Glutamatergic neuron (in vitro differentiated cells): ENCODE results near the gene ITGB1BP1. TPM values are rescaled to one million over a fixed set of nuclear protein-coding genes. Genes with fewer than 3 reads are reported as not detected.

Experiments used
- DNase-seq: peaks from one replicate; pipeline ENCODE4 v3.0.0; 2022
- H3K27ac Mint-ChIP-seq: one replicate; pipeline ENCODE4 v1.8.0; 2020; ENCODE audit warnings: mild to moderate bottlenecking, mixed read lengths, inconsistent platforms; ENCODE audit not compliant: unreplicated experiment
- H3K27me3 Mint-ChIP-seq: one replicate; pipeline ENCODE4 v1.8.0; 2020; ENCODE audit warnings: mild to moderate bottlenecking, moderate library complexity, mixed read lengths, inconsistent platforms; ENCODE audit not compliant: unreplicated experiment
- H3K36me3 Mint-ChIP-seq: one replicate; pipeline ENCODE4 v1.8.0; 2020; ENCODE audit warnings: mild to moderate bottlenecking, mixed read lengths, inconsistent platforms; ENCODE audit not compliant: unreplicated experiment
- H3K4me1 Mint-ChIP-seq: one replicate; pipeline ENCODE4 v1.8.0; 2020; ENCODE audit warnings: mild to moderate bottlenecking, low read depth, mixed read lengths, inconsistent platforms; ENCODE audit not compliant: unreplicated experiment
- H3K4me3 Mint-ChIP-seq: one replicate; pipeline ENCODE4 v1.8.0; 2020; ENCODE audit warnings: mild to moderate bottlenecking, mixed read lengths, inconsistent platforms; ENCODE audit not compliant: unreplicated experiment
- H3K9me3 Mint-ChIP-seq: one replicate; pipeline ENCODE4 v1.8.0; 2020; ENCODE audit warnings: mild to moderate bottlenecking, moderate library complexity, mixed read lengths, inconsistent platforms; ENCODE audit not compliant: unreplicated experiment
- CTCF ChIP-seq: fragments of 200-600 bp; sonication (generic); IDR thresholded peaks from one replicate; pipeline ENCODE4 v1.5.0; 2021; ENCODE audit not compliant: partially characterized antibody, unreplicated experiment
- total RNA-seq: library from RNA; stranded (reverse); fragmentation: NEBNext Ultra II Directional; extraction: Animal tissue kit (Norgen Biotek cat#: 25700); gene quantifications from one replicate; pipeline ENCODE4 v1.2.1, GENCODE V29; 2021; ENCODE audit not compliant: unreplicated experiment

Gene ITGB1BP1
- total RNA-seq, 1 donor from 2014 or later, result 62.7 TPM

DNA sequence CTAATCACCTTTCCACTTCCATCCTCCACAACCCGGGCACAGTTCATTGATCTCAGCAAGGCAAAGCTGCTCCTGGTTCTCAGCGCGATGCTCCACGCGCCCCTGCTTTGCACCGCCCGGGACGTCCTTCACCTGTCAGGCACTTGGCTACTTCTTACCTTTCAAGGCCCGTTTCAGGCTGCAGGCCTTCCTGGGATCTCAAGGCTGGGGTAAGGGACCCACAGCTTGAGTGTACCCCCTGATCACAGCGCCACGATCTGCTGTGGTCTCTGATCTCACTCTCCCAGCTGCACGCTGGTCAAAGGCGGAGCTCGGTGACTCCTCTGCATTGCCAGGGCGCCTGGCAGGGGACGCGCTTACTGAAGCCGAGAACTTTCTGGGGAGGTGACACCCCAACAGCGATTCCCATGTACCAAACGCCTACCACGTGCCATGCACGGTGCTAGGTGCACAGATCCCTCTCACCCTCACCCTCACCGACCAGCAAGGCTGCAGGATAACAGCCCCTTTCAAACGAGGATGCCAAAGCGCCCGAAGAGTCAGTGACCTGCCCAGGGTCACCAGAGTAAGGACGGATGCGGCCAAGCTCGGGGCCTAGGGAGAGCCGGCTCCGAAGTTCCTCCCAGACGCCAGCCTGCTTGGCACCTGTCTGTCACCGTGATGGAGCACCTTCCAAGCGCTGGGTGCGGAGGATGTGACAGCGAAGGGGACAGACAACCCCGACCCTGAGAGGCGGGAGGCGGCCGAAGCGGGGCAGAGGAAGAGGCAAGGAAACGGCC, 818 bp downstream of the ITGB1BP1 start:
- no peak for DNase-seq
- peaks cover 29% of the 10 kb centered on the region for H3K4me1 Mint-ChIP-seq
- peaks cover 2% of the 10 kb centered on the region for H3K27me3 Mint-ChIP-seq
- peak overlapping the region; percentile 40 for H3K27ac Mint-ChIP-seq
- H3K9me3 Mint-ChIP-seq, result peaks cover 4% of the 10 kb centered on the region
- TF ChIP-seq CTCF, result no peak
- no peaks in the 10 kb centered on the region for H3K36me3 Mint-ChIP-seq
- H3K4me3 Mint-ChIP-seq, result peak overlapping the region; percentile 87

DNA sequence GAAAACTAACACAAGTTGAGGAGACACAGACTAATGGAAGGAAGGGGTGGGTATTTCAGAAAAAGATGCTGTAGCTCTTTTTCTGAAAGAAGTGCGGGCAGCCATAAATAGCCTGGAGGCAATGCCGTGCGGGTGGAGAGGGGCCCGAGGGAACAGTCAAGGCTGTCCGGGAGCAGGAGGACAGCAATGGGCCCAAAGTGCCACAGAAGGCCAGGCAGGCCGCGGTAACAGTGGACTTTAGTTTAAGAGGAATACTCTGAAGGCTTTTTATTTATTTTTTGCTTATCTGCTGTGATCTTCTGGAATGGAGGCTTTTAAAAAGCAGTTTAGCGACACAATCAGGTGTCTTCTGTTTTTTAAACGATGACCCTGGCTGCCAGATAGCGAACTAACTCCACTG, 2.8 kb downstream of the ITGB1BP1 start:
- DNase-seq, result peak; percentile 62
- no peak for TF ChIP-seq CTCF
- peak overlapping the region; percentile 80 for H3K4me3 Mint-ChIP-seq
- H3K4me1 Mint-ChIP-seq, result peaks cover 34% of the 10 kb centered on the region
- peaks cover 4% of the 10 kb centered on the region for H3K9me3 Mint-ChIP-seq
- H3K27ac Mint-ChIP-seq, result peak overlapping the region; percentile 76
- H3K27me3 Mint-ChIP-seq, result peaks cover 2% of the 10 kb centered on the region
- no peaks in the 10 kb centered on the region for H3K36me3 Mint-ChIP-seq

DNA sequence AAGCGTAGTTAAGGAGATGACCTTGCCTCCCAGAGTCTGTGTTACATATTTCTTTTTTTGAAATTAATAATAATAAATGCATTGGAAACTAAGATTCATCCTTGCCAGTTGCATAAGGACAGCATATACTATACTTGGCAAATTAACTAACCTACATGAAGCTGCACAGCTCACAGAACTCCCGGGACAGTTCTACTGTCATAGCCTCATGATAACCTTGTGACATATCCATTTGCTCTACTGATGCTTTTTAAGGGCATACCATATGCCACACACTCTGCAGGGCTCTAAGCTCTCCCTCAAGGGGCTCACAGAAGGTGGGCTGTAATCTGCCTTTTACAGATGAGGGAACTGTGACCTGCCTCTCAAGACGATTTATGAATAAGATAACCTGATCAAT, 3.8 kb downstream of the ITGB1BP1 start:
- peak overlapping the region; percentile 80 for H3K4me3 Mint-ChIP-seq
- no peak overlapping the region for H3K27ac Mint-ChIP-seq
- H3K9me3 Mint-ChIP-seq, result peaks cover 4% of the 10 kb centered on the region
- peaks cover 2% of the 10 kb centered on the region for H3K27me3 Mint-ChIP-seq
- H3K36me3 Mint-ChIP-seq, result no peaks in the 10 kb centered on the region
- DNase-seq, result no peak
- TF ChIP-seq CTCF, result no peak
- peaks cover 34% of the 10 kb centered on the region for H3K4me1 Mint-ChIP-seq

GRCh38 chr2:9418746-9419145, 4.6 kb downstream of the ITGB1BP1 start:
- H3K9me3 Mint-ChIP-seq, result peaks cover 4% of the 10 kb centered on the region
- no peak overlapping the region for H3K27ac Mint-ChIP-seq
- no peaks in the 10 kb centered on the region for H3K36me3 Mint-ChIP-seq
- TF ChIP-seq CTCF, result no peak
- DNase-seq, result no peak
- H3K4me1 Mint-ChIP-seq, result peaks cover 31% of the 10 kb centered on the region
- peaks cover 2% of the 10 kb centered on the region for H3K27me3 Mint-ChIP-seq
- no peak overlapping the region for H3K4me3 Mint-ChIP-seq

DNA sequence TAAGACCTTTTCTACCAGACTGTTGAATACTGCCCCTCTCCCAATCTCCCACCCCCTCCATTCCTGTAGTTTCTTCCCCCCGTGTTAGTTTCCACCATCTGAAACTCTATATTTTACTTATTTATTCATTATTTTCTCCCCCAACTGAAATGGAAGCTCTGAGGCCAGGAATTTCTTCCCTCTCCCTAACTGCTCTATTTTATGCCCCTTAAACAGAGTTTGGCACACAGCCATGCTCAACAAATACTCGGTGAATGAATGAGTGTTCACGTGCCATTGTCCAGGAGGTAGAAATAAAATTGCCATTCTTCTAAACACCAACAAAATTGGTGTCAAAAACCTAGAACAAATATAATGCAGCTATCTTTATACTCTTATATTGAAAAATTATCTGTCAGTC, 5.6 kb downstream of the ITGB1BP1 start:
- no peak overlapping the region for H3K4me3 Mint-ChIP-seq
- H3K4me1 Mint-ChIP-seq, result peaks cover 31% of the 10 kb centered on the region
- peaks cover 4% of the 10 kb centered on the region for H3K9me3 Mint-ChIP-seq
- TF ChIP-seq CTCF, result no peak
- H3K27me3 Mint-ChIP-seq, result peaks cover 3% of the 10 kb centered on the region
- H3K27ac Mint-ChIP-seq, result no peak overlapping the region
- no peaks in the 10 kb centered on the region for H3K36me3 Mint-ChIP-seq
- no peak for DNase-seq
